PC-9 (cell line): Measurements from ENCODE around the gene NFASC. TPM values are rescaled to one million over a fixed set of nuclear protein-coding genes. Genes with fewer than 3 reads are reported as not detected.
A peak's percentile ranks its signal among the peaks of the same experiment; 100 is the strongest.

Experiments used
- Bru-seq: library from RNA; stranded (reverse); fragments of 400-500 nt; gene quantifications from one replicate; lab custom pipeline; 2021; lab: Mats Ljungman, UMichigan
- BruChase-seq, 2 experiments: library from RNA; stranded (reverse); fragments of 400-500 nt; gene quantifications; one replicate each; lab custom pipeline; 2021; lab: Mats Ljungman, UMichigan
- BruUV-seq: library from RNA; stranded (reverse); fragments of 400-500 nt; replicated peaks from 2 replicates; lab custom pipeline; 2021; lab: Mats Ljungman, UMichigan
- CTCF ChIA-PET: fragments of 300-600 bp; sonication (Branson Sonifier 250); formaldehyde crosslinking; loops from one replicate; lab custom pipeline; 2022; ENCODE audit warnings: antibody characterized with exemption; lab: Charles Lee
- POLR2A ChIA-PET: fragments of 300-600 bp; sonication (Branson Sonifier 250); formaldehyde crosslinking; loops from one replicate; lab custom pipeline; 2022; ENCODE audit warnings: antibody characterized with exemption; ENCODE audit not compliant: unreplicated experiment; lab: Charles Lee
- DNase-seq, 2 experiments: peaks; one replicate each; pipeline versions ENCODE4 v3.0.0 to v3.0.0-alpha.2; 2015 to 2022; ENCODE audit warnings: mixed read lengths in 1 of 2
- H2AFZ ChIP-seq: fragments of 200-600 bp; sonication (generic); 2 replicates; pipeline ENCODE4 v1.8.1; 2017; ENCODE audit warnings: antibody characterized with exemption
- H3F3A ChIP-seq: fragments of 200-600 bp; sonication (generic); 2 replicates; pipeline ENCODE4 v1.8.1; 2017; ENCODE audit warnings: antibody characterized with exemption, mild to moderate bottlenecking, low read depth; ENCODE audit not compliant: insufficient read depth
- H3K27ac ChIP-seq: fragments of 200-600 bp; sonication (generic); 2 replicates; pipeline ENCODE4 v1.6.1; 2016; ENCODE audit warnings: mixed run types
- H3K27me3 ChIP-seq: fragments of 200-600 bp; sonication (generic); 2 replicates; pipeline ENCODE4 v1.6.1; 2016; ENCODE audit warnings: low read depth, mixed run types; ENCODE audit not compliant: insufficient read depth
- H3K36me3 ChIP-seq: fragments of 200-600 bp; sonication (generic); 2 replicates; pipeline ENCODE4 v1.6.1; 2016; ENCODE audit warnings: low read depth, mixed run types
- H3K4me1 ChIP-seq: fragments of 200-600 bp; sonication (generic); replicated peaks from 2 replicates; pipeline ENCODE4 v1.6.1; 2016; ENCODE audit warnings: mixed run types; ENCODE audit not compliant: insufficient read depth
- H3K4me2 ChIP-seq: fragments of 200-600 bp; sonication (generic); 2 replicates; pipeline ENCODE4 v1.6.1; 2017; ENCODE audit warnings: mixed run types
- H3K4me3 ChIP-seq: fragments of 200-600 bp; sonication (generic); 2 replicates; pipeline ENCODE4 v1.6.1; 2016; ENCODE audit warnings: mixed run types
- H3K79me2 ChIP-seq: fragments of 200-600 bp; sonication (generic); 2 replicates; pipeline ENCODE4 v1.6.1; 2017; ENCODE audit warnings: low read depth, mixed run types
- H3K9me2 ChIP-seq: fragments of 200-600 bp; sonication (generic); 2 replicates; pipeline ENCODE4 v1.8.1; 2017; ENCODE audit warnings: mild to moderate bottlenecking; ENCODE audit not compliant: insufficient read depth
- H3K9me3 ChIP-seq: fragments of 200-600 bp; sonication (generic); 2 replicates; pipeline ENCODE4 v1.8.1; 2016; ENCODE audit warnings: low read depth; ENCODE audit not compliant: insufficient read depth
- H4K20me1 ChIP-seq: fragments of 200-600 bp; sonication (generic); 2 replicates; pipeline ENCODE4 v1.8.1; 2017; ENCODE audit not compliant: insufficient read depth
- EZH2 ChIP-seq: fragments of 200-600 bp; sonication (generic); IDR thresholded peaks from 2 replicates; pipeline ENCODE4 v1.8.0; 2017; ENCODE audit warnings: antibody characterized with exemption, low read depth
- intact Hi-C: fragments of 100-400 bp; cut with micrococcal nuclease; formaldehyde crosslinking; loops from one replicate; pipeline ENCODE4 v1.10.0; 2022; ENCODE audit not compliant: unreplicated experiment
- long read RNA-seq: library from polyadenylated mRNA; stranded (forward); transcript quantifications from one replicate; pipeline ENCODE4 v2.0.0, GENCODE V29; 2022
- total RNA-seq: library from RNA; stranded (reverse); gene quantifications from 2 replicates; pipeline ENCODE4 v1.2.3, GENCODE V29; 2021
- TF ChIP-seq, protein P1 (sequence below): fragments of 200-600 bp; sonication (generic); conservative IDR thresholded peaks from 2 replicates; pipeline ENCODE4 v1.6.1; 2017; ENCODE audit warnings: mixed run types, antibody characterized with exemption, mild to moderate bottlenecking, moderate library complexity

NFASC gene
- total RNA-seq: not detected in 2 replicates
- Bru-seq, nascent RNA: percentile 2 among the genes with signal in this experiment
- percentile 1 among the genes with signal in this experiment for BruChase-seq, experiment 1, labeled RNA remaining after a 2-hour chase
- BruChase-seq, experiment 2, labeled RNA remaining after a 6-hour chase: not detected
- long read RNA-seq: 0 reads

DNA sequence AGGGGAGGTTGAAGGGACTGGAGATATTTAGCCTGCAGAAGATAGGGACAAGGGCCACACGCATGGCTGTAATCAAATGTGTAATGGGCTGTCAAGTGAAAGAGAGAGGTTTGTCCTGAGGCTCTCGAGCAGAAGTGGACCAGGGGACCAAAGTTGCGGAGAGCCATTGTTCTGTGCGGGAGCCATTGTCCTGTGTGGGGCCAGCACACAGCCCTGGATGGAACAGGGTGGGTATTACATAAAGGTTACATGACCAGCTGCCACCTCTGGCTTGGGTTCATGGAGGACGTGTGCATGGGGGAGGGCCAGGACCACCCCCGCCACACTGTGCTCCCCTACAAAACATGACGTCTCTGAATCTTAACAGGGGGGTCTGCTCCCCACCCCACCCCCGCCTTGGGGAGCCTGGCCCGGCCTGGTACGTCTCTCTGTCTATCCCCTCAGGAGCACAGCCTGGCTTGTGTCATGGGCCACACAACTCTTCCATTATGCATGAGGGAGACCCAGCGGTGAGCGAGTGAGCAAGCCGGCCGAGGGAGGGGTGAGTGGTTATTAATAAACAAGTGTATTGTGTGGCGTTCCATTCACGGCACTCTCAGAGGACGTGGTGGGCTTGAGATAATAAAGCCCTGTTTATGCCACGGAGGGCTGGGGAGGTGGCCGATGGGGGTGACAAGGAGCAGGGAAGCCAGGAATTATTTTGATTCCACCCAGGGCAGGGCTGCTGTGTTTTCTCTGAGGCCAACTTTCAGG is at the start of gene NFASC:
Gene NFASC, plus strand, starts transcription at position 703 of the 753 bp plus-strand sequence. CDS start 73,454 bp downstream, outside the sequence.
- H3K9me3 ChIP-seq: no peaks in the 10 kb centered on the region
- ChIA-PET CTCF (no interaction called here), POLR2A (no interaction called here)
- H3K36me3 ChIP-seq: no peaks in the 10 kb centered on the region
- H2AFZ ChIP-seq: no peak within 1 kb of the TSS
- BruUV-seq: no TSS peak
- no peaks in the 10 kb centered on the region for H3K9me2 ChIP-seq
- peaks cover 99% of the 10 kb centered on the region for H3K27me3 ChIP-seq
- H3F3A ChIP-seq: no peaks in the 10 kb centered on the region
- no peaks in the 10 kb centered on the region for H3K79me2 ChIP-seq
- TF ChIP-seq, protein P1, sequence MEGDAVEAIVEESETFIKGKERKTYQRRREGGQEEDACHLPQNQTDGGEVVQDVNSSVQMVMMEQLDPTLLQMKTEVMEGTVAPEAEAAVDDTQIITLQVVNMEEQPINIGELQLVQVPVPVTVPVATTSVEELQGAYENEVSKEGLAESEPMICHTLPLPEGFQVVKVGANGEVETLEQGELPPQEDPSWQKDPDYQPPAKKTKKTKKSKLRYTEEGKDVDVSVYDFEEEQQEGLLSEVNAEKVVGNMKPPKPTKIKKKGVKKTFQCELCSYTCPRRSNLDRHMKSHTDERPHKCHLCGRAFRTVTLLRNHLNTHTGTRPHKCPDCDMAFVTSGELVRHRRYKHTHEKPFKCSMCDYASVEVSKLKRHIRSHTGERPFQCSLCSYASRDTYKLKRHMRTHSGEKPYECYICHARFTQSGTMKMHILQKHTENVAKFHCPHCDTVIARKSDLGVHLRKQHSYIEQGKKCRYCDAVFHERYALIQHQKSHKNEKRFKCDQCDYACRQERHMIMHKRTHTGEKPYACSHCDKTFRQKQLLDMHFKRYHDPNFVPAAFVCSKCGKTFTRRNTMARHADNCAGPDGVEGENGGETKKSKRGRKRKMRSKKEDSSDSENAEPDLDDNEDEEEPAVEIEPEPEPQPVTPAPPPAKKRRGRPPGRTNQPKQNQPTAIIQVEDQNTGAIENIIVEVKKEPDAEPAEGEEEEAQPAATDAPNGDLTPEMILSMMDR: no peak
- TF ChIP-seq EZH2: no peak
- DNase-seq: no peak
- no peak within 1 kb of the TSS for H3K4me3 ChIP-seq
- no peaks in the 10 kb centered on the region for H4K20me1 ChIP-seq
- intact Hi-C loops: no loop called here
- H3K4me1 ChIP-seq: no peaks in the 10 kb centered on the region
- H3K27ac ChIP-seq: no peak within 1 kb of the TSS
- no peak within 1 kb of the TSS for H3K4me2 ChIP-seq

DNA sequence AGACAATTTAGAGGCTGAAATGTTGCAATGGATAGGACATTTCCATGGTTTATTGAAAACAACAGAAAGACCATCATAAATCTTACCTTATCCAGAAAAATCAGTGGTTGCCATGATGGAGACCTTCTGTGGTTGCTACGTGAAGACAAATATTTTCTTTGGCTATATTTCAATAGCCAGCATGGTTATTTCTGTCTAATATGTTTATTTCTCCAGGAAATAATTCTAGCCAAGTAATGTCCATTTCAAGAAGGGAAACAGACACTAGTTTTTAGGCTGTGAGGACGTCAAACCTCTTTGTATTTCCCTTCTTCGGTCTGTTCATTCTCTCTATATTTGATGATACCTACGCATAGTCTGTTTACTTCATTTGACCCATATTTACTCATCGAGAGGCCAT is 49.2 kb upstream of the NFASC start:
- CTCF ChIA-PET: no interaction called here
- H3K27me3 ChIP-seq: peaks cover 91% of the 10 kb centered on the region
- H3K9me2 ChIP-seq: no peaks in the 10 kb centered on the region
- no peaks in the 10 kb centered on the region for H3K4me1 ChIP-seq
- H3F3A ChIP-seq: no peaks in the 10 kb centered on the region
- no peaks in the 10 kb centered on the region for H3K36me3 ChIP-seq
- H2AFZ ChIP-seq: no peak overlapping the region
- no peaks in the 10 kb centered on the region for H4K20me1 ChIP-seq
- intact Hi-C loops: loop anchor here (5.0 kb wide), 1 partner anchor 136 kb away; no protein-coding TSS in a partner anchor
- no peak overlapping the region for H3K4me2 ChIP-seq
- no peak for TF ChIP-seq EZH2
- TF ChIP-seq, protein P1: no peak
- H3K79me2 ChIP-seq: no peaks in the 10 kb centered on the region
- H3K9me3 ChIP-seq: no peaks in the 10 kb centered on the region
- no peak overlapping the region for H3K27ac ChIP-seq
- POLR2A ChIA-PET: no interaction called here
- BruUV-seq: no TSS peak
- no peak overlapping the region for H3K4me3 ChIP-seq
- no peak for DNase-seq

DNA sequence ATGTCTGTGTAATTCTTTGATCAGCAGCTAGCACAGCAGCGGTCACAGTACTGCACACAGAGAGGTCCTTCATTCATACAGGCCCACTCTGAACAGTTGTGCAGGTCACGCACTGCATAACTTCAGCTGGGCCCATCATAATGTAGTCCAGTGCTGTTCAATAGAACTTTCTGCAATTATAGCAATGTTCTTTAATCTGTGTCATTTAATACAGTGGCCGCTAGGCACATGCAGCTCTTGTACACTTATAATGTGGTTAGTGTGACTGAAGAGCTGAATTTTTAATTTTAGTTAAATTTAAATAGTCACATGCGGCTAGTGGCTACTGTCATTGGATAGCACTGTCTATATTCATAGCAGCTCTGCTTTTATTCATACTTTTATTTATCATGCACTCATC is 48.7 kb upstream of the NFASC start:
- Histone ChIP-seq H3K4me3 (no peak overlapping the region), H3K4me2 (no peak overlapping the region), H3F3A (no peaks in the 10 kb centered on the region), H3K79me2 (no peaks in the 10 kb centered on the region), H4K20me1 (no peaks in the 10 kb centered on the region), H3K9me2 (no peaks in the 10 kb centered on the region), H3K4me1 (no peaks in the 10 kb centered on the region), H3K27ac (no peak overlapping the region), H3K36me3 (no peaks in the 10 kb centered on the region), H2AFZ (no peak overlapping the region), H3K27me3 (peaks cover 91% of the 10 kb centered on the region), H3K9me3 (no peaks in the 10 kb centered on the region)
- no peak for DNase-seq
- no peak for TF ChIP-seq EZH2
- TF ChIP-seq, protein P1: no peak
- ChIA-PET POLR2A (no interaction called here), CTCF (no interaction called here)
- intact Hi-C loops: loop anchor here (5.0 kb wide), 1 partner anchor 135 kb away; no protein-coding TSS in a partner anchor
- no TSS peak for BruUV-seq
